Skin epidermis (tissue), 12 donors: ENCODE results near the gene WDR82.

Experiments
- H3K27ac ChIP-seq, 21 experiments: fragments of 200-600 bp; sonication (generic) in 11 of 21; one replicate each; pipeline ENCODE4 v1.5.0; 2020; ENCODE audit warnings: mild to moderate bottlenecking in 3 of 21, inconsistent platforms in 2 of 21, moderate library complexity in 2 of 21
- H3K4me3 ChIP-seq, 7 experiments: fragments of 200-600 bp; sonication (generic) in 2 of 7; one replicate each; pipeline ENCODE4 v1.5.0; 2020; ENCODE audit warnings: inconsistent platforms in 2 of 7, mild to moderate bottlenecking in 2 of 7, moderate library complexity in 1 of 7

Gene WDR82

DNA sequence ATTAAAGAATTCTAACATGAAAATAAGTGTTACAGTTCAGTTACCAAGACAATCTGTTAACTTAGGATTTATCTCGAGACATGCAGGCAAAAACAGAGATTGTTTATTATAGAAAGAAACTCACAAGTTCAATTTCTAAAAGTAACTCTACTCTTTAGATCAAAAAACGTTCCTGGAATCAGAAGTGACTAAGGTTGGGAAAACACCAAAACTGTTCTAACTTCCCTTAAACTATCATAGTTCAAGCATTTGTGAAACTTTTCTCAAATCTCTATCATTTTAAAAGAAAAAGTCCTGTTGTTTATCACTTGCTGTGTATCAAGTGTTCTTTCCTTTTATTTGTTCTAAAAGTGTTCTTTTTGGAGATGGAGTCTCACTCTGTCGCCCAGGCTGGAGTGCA lies 8.7 kb downstream of the WDR82 start:
- H3K27ac ChIP-seq, result peak overlapping the region in 17 of 21 experiments; percentile 6 to 81 (median 57)

DNA sequence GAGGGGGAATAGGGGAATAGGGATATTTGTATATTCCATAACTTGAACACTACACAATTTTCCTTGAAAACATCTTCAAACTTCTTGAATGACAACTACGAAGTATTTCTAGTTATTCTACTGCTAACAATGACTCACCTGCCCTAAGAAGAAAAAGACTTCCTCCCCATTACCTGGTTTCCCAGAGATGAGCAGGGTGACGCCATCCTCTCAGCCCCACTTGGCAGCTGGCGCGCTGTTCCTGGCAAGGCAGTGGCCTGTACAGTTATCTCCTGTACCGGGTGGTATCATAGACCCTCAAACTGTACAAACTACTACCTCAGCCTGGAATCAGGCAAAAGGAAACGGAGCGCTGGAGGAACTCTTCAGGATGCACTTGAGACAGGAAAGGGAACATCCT lies 10.4 kb downstream of the WDR82 start:
- Histone ChIP-seq H3K27ac (peak overlapping the region in 5 of 21 experiments; percentile 20 to 69 (median 37)), H3K4me3 (no peak overlapping the region)

More for the DNA sequence above, 8.7 kb downstream of the WDR82 start:
- H3K4me3 ChIP-seq, result no peak overlapping the region

DNA sequence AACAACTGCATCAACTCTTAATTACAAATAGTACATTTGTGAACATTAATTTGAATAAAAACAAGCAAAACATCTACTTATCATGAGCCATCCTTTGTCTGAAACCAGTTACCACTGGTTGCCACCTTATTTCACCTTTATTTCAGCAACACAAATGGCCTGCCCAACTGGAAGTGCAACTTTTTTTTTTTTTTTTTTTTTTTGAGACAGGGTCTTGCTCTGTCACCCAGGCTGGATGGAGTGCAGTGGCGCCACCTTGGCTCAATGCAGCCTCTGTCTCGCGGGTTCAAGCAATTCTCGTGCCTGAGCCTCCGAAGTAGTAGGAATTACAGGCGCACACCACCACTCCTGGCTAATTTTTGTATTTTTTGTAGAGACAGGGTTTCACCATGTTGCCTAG lies 13.1 kb downstream of the WDR82 start:
- no peak overlapping the region for H3K27ac ChIP-seq
- H3K4me3 ChIP-seq, result no peak overlapping the region

DNA sequence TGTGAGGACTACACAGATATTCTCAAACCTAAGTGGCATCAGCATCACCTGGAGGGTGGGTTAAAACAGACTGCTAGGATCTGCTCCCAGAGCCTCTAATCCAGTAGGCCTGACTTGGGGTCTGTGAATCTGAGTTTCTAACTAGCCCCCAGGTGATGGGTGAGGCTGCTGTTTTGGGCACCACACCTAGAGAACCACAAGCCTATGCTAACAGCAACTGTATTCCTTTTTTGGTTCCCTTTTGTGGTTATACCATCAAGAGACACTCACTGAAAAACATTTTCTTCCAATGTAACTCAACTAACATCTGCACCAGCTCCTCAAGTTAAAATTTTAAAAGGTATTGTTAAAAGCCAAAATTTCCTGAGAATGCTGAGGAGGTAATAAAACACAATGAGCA lies 16.0 kb downstream of the WDR82 start:
- Histone ChIP-seq H3K4me3 (no peak overlapping the region), H3K27ac (peak overlapping the region in 2 of 21 experiments; percentile 25)

DNA sequence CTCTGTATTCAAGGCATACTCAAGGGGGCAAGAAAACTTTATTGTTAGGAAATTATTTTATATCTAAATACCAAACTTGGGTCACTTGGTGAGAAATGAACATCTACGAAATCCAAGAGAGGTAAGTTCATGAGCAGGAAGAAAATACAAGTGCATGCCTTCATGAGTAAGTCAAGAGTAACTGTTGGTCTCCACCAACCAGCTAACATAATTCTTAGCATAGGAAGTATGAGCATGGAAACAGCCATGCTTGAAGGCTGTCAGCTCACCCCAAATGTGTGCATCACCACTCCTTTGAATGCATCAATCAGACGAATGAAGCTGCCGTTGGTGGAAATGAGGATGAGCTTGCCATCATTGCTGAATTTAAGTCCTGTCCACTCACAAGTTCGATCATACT lies 19.0 kb downstream of the WDR82 start:
- Histone ChIP-seq H3K4me3 (no peak overlapping the region), H3K27ac (peak overlapping the region in 1 of 21 experiments; percentile 11)

DNA sequence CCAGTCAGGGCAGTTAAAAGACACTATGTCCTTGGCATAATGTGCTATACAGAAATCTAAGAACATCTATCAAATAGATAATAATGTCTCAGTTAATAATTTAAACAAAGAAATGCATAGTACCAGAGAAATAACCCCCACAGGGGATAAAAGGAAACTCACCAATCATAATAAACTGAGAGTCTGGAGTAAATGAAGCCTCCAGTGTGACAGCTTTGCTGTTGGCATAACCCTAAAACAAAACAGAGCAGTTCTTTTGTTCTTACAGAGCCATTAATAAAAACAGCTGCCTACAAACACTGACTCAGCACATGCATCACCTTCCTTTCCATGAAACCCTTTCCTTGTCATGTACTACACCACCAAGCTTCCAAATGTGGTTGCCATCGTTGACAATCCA lies 19.4 kb downstream of the WDR82 start:
- Histone ChIP-seq H3K4me3 (no peak overlapping the region), H3K27ac (peak overlapping the region in 1 of 21 experiments; percentile 16)

DNA sequence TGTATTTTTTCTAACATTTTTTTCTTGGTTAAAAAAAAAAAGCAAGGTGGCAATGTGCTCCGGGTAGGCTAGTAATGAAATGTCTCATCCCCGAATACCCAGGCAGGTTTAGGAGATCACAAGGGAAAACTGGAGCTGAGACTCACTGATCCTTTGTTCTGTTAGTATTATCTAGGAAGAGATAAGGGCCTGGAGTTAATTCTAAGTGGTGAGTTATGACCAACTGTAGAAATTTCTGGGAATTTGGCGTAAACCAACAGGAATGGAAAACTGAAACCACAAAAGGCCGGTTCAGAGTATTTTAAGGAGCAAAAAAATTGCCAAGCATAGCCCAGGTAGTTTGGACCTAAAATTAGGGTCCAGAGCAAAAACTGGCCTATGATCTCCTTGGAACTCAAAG lies 20.5 kb downstream of the WDR82 start:
- peak overlapping the region in 1 of 21 experiments; percentile 45 for H3K27ac ChIP-seq
- H3K4me3 ChIP-seq, result no peak overlapping the region

DNA sequence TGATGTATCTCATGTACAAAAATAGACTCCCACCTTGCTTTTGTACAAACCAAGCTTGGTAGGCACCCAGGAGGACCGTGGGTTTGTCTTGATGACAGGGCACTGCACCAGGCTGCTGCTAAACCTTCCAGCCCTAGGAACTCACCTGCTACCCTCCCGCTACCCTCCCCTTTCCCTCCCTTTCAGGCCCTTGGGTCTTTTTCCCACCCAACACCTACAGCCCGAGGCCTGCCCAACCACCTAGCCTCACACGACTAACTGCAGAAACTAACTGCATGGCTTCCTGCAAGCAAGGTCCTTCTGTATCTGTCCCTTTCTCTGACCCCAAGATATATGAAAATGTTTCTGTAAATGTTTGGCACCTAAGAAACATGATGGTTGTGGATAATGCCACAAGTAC lies 21.8 kb downstream of the WDR82 start:
- Histone ChIP-seq H3K4me3 (no peak overlapping the region), H3K27ac (peak overlapping the region in 1 of 21 experiments; percentile 90)

DNA sequence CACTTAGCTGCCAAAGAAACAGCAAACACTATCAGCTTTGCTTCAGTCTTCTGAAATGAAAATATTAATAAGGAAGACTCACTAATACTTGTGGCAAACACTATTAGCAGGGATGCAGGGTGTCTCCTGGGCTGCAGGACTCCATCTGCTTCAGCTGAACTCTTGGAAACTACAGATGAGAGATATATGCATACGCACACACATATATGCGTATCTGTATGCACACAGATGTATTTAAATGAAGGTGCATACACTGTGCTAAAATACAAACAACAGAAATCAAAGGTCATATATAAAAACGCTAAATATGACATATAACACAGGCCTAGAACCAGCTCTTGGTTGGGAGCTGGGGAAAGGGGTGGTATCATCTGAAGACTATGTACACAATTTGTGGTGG lies 22.3 kb downstream of the WDR82 start:
- Histone ChIP-seq H3K27ac (peak overlapping the region in 2 of 21 experiments; percentile 45 to 90), H3K4me3 (no peak overlapping the region)

DNA sequence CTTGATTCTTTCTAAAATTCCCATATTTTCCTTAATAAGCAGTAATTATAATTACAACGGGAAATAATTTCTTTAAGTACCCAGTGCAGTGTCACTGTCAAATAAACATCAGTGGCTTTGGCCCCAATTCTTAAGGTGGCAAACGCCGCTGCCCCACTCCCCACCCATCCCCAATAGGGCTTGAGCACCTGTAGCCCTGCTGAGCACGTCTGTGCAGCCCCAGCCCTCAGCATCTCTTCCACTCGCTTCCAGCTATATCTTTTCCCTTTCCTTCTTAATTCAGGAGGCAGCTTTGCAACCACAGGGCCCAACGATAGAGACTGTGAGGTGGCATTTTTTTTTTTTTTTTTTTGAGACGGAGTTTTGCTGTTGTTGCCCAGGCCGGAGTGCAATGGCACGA lies 23.8 kb downstream of the WDR82 start:
- peak overlapping the region in 11 of 21 experiments; percentile 42 to 95 (median 78) for H3K27ac ChIP-seq

DNA sequence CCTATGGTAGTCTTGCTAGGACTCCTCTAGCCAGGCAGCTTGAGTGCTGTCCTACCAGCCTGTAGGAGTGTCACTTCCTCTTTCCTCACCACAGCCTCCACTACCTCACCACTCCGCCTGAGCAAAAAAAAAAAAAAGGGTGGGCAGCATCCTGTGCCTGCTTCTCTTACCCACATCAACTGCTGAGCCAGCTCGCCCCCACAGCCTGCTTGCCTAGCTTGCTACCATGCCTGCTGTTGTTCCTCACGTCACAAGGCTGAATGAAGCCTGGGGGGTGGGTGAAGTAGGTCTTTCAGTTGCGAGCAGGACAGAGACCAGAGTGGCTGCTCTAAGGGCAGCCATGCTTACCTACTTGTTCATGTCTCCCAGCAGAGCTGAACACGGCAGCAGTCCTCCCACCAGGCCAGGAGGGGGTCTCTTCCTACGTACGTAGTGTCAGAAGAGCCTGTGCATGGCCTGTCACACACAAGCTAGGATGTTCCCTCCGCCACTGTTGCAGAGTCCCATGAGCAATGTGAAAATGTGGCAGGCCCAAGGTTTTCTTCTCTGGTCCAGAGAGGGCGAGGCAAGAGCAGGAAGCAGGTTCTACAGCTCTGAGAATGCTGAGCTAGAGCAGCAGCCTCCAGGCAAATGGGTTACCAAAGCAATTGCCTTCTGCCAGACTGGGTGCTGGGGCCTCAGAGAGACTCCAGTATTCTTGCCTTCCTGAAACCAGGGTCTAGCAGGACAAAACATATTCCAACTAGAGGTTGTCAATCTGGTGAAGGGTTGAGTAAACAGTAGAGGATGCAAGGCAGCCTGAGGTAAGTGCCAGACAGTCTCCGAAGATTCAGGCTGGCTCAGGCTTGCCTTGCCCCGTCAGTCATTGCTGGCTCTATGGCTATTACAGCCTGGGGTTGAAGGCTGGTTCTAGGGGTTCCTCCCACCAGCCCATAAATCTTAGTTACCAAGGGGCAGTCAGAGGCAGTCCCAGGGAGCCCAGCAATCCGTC lies 24.8 kb downstream of the WDR82 start:
- H3K4me3 ChIP-seq, result no peak overlapping the region
- peak overlapping the region in 20 of 21 experiments; percentile 9 to 95 (median 77) for H3K27ac ChIP-seq

More for the DNA sequence above, 23.8 kb downstream of the WDR82 start:
- no peak overlapping the region for H3K4me3 ChIP-seq

DNA sequence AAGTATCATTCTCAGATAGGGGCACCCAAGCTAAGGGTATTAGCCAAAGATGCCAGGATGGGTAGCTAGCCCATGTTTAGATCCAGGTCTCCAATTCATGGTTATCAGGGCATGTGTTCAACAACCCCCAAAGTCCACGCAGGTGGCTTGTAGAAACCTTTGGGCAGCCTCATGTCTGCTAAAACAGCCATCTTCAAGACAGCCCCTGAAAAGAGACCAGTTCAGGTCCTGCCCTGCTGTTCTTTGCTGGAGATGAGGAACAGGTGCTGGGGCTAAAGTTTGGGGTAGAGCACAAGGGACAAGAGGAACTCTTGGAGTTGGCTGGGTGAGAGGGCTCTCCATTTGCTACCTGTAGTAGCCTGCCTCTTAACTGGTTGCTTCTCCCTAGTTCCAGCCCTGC lies 28.3 kb downstream of the WDR82 start:
- H3K4me3 ChIP-seq, result no peak overlapping the region
- peak overlapping the region in 6 of 21 experiments; percentile 15 to 56 (median 18) for H3K27ac ChIP-seq

DNA sequence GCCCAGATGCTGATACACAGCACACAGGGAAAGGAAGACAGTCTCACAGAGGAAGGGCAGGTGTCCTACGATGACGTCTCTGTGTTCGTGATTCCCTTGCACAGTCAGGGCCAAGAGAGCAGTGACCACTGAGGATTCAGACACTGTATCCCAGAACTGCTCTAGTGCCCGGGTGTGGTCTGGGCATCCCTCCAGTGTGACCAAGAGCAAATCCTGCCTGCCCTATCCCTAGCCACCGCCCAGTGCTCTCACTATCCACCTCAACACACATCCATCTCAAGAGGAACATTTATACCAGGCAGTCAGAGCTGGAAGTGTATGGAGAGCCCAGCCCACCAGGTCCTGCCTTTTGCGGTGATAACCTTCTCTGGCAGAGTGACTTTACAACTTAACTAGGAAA lies 28.8 kb downstream of the WDR82 start:
- H3K27ac ChIP-seq, result peak overlapping the region in 3 of 21 experiments; percentile 1 to 49 (median 17)

DNA sequence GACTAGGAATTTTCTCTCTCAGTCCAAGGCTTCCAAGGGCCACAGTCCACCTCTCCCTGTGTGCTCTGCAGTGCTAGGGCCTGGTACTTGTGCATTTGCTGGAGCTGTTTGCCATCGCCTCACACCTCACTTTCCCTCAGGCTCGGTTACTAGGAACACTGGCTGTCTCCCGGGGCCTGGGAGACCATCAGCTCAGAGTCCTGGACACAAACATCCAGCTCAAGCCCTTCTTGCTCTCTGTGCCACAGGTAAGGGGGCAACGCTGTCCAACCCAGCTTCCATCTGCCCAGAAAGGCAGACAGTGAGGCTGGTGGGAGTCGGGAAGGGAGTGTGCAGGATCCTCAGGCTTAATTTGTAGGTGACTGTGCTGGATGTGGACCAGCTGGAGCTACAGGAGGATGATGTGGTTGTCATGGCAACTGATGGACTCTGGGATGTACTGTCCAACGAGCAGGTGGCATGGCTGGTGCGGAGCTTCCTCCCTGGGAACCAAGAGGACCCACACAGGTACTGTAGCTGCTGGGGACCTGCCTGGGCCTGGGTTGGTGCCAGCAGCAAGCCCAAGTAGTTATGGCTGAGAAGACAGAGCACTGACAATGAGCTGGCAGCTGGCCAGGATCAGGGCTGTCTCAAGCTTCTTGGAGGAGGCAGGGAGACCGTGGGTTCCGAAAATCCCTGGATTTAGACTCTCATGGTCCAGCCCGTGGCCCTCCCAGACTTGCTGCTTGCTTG lies 29.5 kb downstream of the WDR82 start:
- H3K4me3 ChIP-seq, result no peak overlapping the region
- H3K27ac ChIP-seq, result peak overlapping the region in 5 of 21 experiments; percentile 1 to 97 (median 17)

More for the DNA sequence above, 28.8 kb downstream of the WDR82 start:
- H3K4me3 ChIP-seq, result no peak overlapping the region

DNA sequence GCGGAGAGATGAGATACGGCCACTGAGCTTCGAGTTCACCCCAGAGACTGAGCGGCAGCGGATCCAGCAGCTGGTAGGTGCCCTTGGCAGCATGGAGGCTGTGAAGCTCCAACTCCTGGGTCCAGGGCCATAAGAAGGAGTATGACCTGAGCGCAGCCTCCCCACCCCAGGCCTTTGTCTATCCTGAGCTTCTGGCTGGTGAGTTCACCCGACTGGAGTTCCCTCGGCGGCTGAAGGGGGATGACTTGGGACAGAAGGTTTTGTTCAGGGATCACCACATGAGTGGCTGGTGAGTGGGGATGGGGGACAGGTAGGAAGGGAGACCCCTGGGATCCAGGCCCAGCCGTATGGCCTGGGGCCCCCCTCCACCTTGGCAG lies 30.3 kb downstream of the WDR82 start:
- Histone ChIP-seq H3K4me3 (no peak overlapping the region), H3K27ac (peak overlapping the region in 10 of 21 experiments; percentile 4 to 97 (median 90))

DNA sequence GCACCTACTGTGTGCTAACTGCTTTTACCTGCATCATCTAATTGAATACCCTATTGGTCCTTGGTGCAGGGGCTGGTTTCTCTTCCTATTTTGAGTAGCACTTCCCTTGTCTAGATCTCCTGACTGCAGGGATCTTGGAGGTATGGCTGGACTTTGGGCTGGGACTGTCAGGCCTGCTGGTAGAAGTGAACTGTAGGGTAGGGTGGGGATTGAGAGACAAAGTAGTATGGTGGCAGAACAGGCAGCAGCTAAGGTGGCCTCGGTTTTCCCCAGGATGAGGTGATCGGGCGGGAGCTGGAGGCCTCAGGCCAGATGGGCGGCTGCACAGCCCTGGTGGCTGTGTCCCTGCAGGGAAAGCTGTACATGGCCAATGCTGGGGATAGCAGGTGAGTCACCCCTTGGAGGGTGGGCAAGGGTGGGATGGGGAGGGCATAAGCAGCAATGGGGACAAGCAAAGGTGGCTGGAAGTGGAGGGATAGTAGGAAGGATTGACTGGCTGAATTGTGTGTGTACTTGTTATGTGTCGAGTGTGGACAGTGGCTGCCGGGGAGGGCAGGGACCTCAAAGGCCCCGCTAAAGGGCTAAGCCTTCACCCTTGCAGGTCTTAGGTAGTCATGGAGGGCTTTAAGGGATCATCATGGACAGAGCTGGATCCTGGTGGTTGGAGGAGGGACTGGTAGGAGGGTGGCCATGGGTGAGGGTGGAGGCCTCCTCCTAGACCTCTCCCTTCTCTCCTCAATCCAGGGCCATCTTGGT lies 30.9 kb downstream of the WDR82 start:
- Histone ChIP-seq H3K4me3 (peak overlapping the region in 3 of 7 experiments; percentile 46 to 61 (median 56)), H3K27ac (peak overlapping the region in 16 of 21 experiments; percentile 4 to 98 (median 90))

DNA sequence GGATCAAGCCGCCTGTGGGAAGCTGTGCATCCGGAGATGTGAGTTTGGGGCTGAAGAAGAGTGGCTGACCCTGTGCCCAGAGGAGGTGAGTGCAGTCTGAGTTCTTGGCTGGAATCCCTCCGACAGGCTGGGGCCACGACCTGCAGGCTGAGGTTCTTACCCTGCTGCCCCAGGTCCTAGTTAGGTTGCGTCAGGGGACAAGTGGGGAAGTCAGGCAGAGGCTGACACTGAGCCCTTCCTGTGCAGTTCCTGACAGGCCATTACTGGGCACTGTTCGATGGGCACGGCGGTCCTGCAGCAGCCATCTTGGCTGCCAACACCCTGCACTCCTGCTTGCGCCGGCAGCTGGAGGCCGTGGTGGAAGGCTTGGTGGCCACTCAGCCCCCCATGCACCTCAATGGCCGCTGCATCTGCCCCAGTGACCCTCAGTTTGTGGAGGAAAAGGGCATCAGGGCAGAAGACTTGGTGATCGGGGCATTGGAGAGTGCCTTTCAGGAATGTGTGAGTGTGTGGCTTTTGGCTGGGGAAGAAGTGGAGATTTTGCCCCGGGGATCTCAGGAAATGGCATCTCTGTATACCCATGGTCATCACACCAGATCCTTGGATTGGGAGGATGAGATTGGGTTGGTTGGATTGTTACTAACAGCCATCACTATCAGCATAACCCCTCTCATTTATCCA lies 31.6 kb downstream of the WDR82 start:
- Histone ChIP-seq H3K4me3 (peak overlapping the region; percentile 40 to 63 (median 46)), H3K27ac (peak overlapping the region in 20 of 21 experiments; percentile 83 to 98 (median 90))

DNA sequence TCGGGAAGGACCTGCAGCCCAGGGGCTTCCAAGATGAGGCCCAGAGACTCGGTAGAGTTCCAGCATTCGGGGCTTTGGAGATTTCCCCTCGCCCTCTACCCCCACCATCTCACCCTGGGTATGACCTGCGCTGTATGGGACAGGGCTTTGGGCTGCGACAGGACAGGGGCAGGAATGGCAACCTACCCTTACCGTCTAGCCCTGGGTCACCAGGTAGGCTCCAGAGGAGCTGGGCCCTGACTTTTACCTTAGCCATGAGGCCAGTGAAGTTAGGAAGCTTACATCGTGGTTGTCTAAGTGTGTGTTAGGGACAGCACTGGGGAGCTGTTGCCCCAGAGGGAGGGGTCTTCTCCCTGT lies 32.2 kb downstream of the WDR82 start:
- Histone ChIP-seq H3K27ac (peak overlapping the region; percentile 13 to 98 (median 89)), H3K4me3 (peak overlapping the region; percentile 40 to 63 (median 46))
